H1 (cell line): Measurements from ENCODE around the gene ZC3H6. TPM values are rescaled to one million over a fixed set of nuclear protein-coding genes. Genes with fewer than 3 reads are reported as not detected.

Source experiments
- CTCF ChIA-PET: fragments of 300-600 bp; sonication (Branson Sonifier 250); formaldehyde crosslinking; loops from one replicate; lab custom pipeline; 2021; ENCODE audit not compliant: partially characterized antibody; lab: Charles Lee
- POLR2A ChIA-PET: fragments of 300-600 bp; sonication (Branson Sonifier 250); formaldehyde crosslinking; loops from one replicate; lab custom pipeline; 2021; ENCODE audit warnings: inconsistent platforms; ENCODE audit not compliant: partially characterized antibody; lab: Charles Lee
- DNase-seq, 2 experiments: peaks; one replicate each; pipeline versions ENCODE4 v3.0.0 to v3.0.0-alpha.2; 2010 to 2022; ENCODE audit warnings: low spot score in 2 of 2, low read depth in 1 of 2, mixed read lengths in 1 of 2
- FAIRE-seq: peaks from 2 replicates; lab custom pipeline; 2011; peaks lifted over from hg19 to GRCh38; lab: Jason Lieb, UNC
- H2AFZ ChIP-seq: 2 replicates; pipeline ENCODE4 v1.8.1; 2012; ENCODE audit warnings: low read length, inconsistent platforms
- H2AK5ac ChIP-seq: 2 replicates; pipeline ENCODE4 v1.6.1; 2013; ENCODE audit warnings: low read depth, low read length
- H2BK120ac ChIP-seq: replicated peaks from 2 replicates; pipeline ENCODE3; 2013; ENCODE audit warnings: low read depth, low read length, inconsistent platforms
- H2BK12ac ChIP-seq: 2 replicates; pipeline ENCODE4 v1.6.1; 2013; ENCODE audit warnings: low read depth, low read length
- H2BK15ac ChIP-seq: 2 replicates; pipeline ENCODE4 v1.6.1; 2013; ENCODE audit warnings: low read length
- H2BK20ac ChIP-seq: 2 replicates; pipeline ENCODE4 v1.6.1; 2013; ENCODE audit warnings: low read length
- H2BK5ac ChIP-seq: 2 replicates; pipeline ENCODE4 v1.6.1; 2013; ENCODE audit warnings: low read depth, low read length
- H3K14ac ChIP-seq: 2 replicates; pipeline ENCODE4 v1.6.1; 2013; ENCODE audit warnings: inconsistent platforms; ENCODE audit not compliant: insufficient read length
- H3K18ac ChIP-seq: 2 replicates; pipeline ENCODE4 v1.6.1; 2013; ENCODE audit warnings: low read length; ENCODE audit errors: extremely low read depth
- H3K23ac ChIP-seq: 2 replicates; pipeline ENCODE4 v1.6.1; 2013; ENCODE audit warnings: inconsistent platforms; ENCODE audit not compliant: insufficient read length
- H3K23me2 ChIP-seq: 2 replicates; pipeline ENCODE4 v1.6.1; 2013; ENCODE audit warnings: low read depth, low read length
- H3K27ac ChIP-seq: 2 replicates; pipeline ENCODE4 v1.6.1; 2011; ENCODE audit warnings: low read depth, low read length, inconsistent platforms
- H3K27me3 ChIP-seq, 4 experiments: replicated peaks in 1 of 4; 1 replicate in 1 of 4; 2 replicates in 3 of 4; pipeline versions ENCODE4 v1.6.1 to v1.8.1; 2011 to 2013; ENCODE audit warnings: low read length in 3 of 4, mild to moderate bottlenecking in 3 of 4, inconsistent platforms in 2 of 4, mixed read lengths in 2 of 4, moderate library complexity in 1 of 4; ENCODE audit not compliant: control insufficient read depth in 3 of 4, insufficient read depth in 3 of 4; ENCODE audit errors: extremely low read depth in 1 of 4
- H3K36me3 ChIP-seq, 4 experiments: 2 replicates each; pipeline versions ENCODE4 v1.6.1 to v1.8.1; 2011 to 2013; ENCODE audit warnings: mild to moderate bottlenecking in 4 of 4, low read length in 3 of 4, moderate library complexity in 2 of 4, control low read depth in 1 of 4, inconsistent platforms in 1 of 4; ENCODE audit not compliant: insufficient read depth in 4 of 4, control insufficient read depth in 2 of 4
- H3K4ac ChIP-seq: replicated peaks from 2 replicates; pipeline ENCODE3; 2013; ENCODE audit warnings: low read length, low read depth, mixed read lengths, inconsistent platforms; ENCODE audit not compliant: insufficient read length
- H3K4me1 ChIP-seq, 4 experiments: replicated peaks in 1 of 4; 1 replicate in 1 of 4; 2 replicates in 3 of 4; pipeline versions ENCODE4 v1.6.1 to v1.8.1; 2011 to 2013; ENCODE audit warnings: low read length in 3 of 4, inconsistent platforms in 2 of 4, mixed read lengths in 1 of 4; ENCODE audit not compliant: insufficient read depth in 4 of 4, control insufficient read depth in 3 of 4
- H3K4me2 ChIP-seq, 2 experiments: 2 replicates each; pipeline versions ENCODE4 v1.6.1 to v1.8.1; 2011 to 2013; ENCODE audit warnings: low read depth in 2 of 2, low read length in 2 of 2, control low read depth in 1 of 2, inconsistent platforms in 1 of 2, mild to moderate bottlenecking in 1 of 2; ENCODE audit not compliant: insufficient read depth in 1 of 2
- H3K4me3 ChIP-seq, 4 experiments: fragments of 200-600, 300-600 bp in 1 of 4; sonication (generic), shearing (Covaris generic), sonication (Bioruptor Twin) in 1 of 4; 2 replicates each; pipeline versions ENCODE4 v1.5.1 to v1.8.1; 2011 to 2016; ENCODE audit warnings: low read length in 4 of 4, low read depth in 3 of 4, control low read depth in 2 of 4, inconsistent platforms in 2 of 4, mild to moderate bottlenecking in 2 of 4, mixed read lengths in 1 of 4, moderate library complexity in 1 of 4; ENCODE audit not compliant: insufficient read depth in 2 of 4; ENCODE audit errors: extremely low read depth in 1 of 4
- H3K56ac ChIP-seq: replicated peaks from 2 replicates; pipeline ENCODE3; 2013; ENCODE audit warnings: low read depth, mild to moderate bottlenecking, mixed read lengths, low read length, inconsistent platforms; ENCODE audit not compliant: insufficient read length
- H3K79me1 ChIP-seq: 2 replicates; pipeline ENCODE4 v1.6.1; 2013; ENCODE audit warnings: low read depth, low read length, control low read depth
- H3K79me2 ChIP-seq, 2 experiments: 2 replicates each; pipeline versions ENCODE4 v1.6.1 to v1.8.1; 2012 to 2013; ENCODE audit warnings: low read length in 2 of 2, mild to moderate bottlenecking in 2 of 2, inconsistent platforms in 1 of 2; ENCODE audit not compliant: insufficient read depth in 2 of 2, control insufficient read depth in 1 of 2
- H3K9ac ChIP-seq, 4 experiments: replicated peaks in 1 of 4; 1 replicate in 1 of 4; 2 replicates in 3 of 4; pipeline versions ENCODE4 v1.6.1 to v1.8.1; 2011 to 2013; ENCODE audit warnings: low read depth in 3 of 4, low read length in 3 of 4, control low read depth in 2 of 4, mild to moderate bottlenecking in 2 of 4, moderate library complexity in 2 of 4, inconsistent platforms in 1 of 4; ENCODE audit errors: extremely low read depth in 1 of 4
- H3K9me3 ChIP-seq, 2 experiments: 2 replicates each; pipeline versions ENCODE4 v1.6.1 to v1.8.1; 2012 to 2013; ENCODE audit warnings: mild to moderate bottlenecking in 2 of 2, moderate library complexity in 2 of 2, control low read depth in 1 of 2, inconsistent platforms in 1 of 2, low read depth in 1 of 2, low read length in 1 of 2, mixed read lengths in 1 of 2; ENCODE audit not compliant: insufficient read depth in 2 of 2
- H4K20me1 ChIP-seq, 2 experiments: replicated peaks in 1 of 2; 2 replicates each; pipeline versions ENCODE3 to v1.8.1; 2011 to 2013; ENCODE audit warnings: inconsistent platforms in 2 of 2, low read length in 2 of 2, mild to moderate bottlenecking in 1 of 2; ENCODE audit not compliant: insufficient read depth in 2 of 2, control insufficient read depth in 1 of 2
- H4K5ac ChIP-seq: 2 replicates; pipeline ENCODE4 v1.6.1; 2013; ENCODE audit warnings: low read length, low read depth, mixed read lengths, inconsistent platforms; ENCODE audit not compliant: insufficient read length
- H4K8ac ChIP-seq: 2 replicates; pipeline ENCODE4 v1.8.0; 2013; ENCODE audit warnings: mild to moderate bottlenecking, moderate library complexity, low read length, inconsistent platforms; ENCODE audit not compliant: insufficient read depth; ENCODE audit errors: extremely low read depth
- H4K91ac ChIP-seq: replicated peaks from 2 replicates; pipeline ENCODE3; 2013; ENCODE audit warnings: low read length, mixed read lengths, inconsistent platforms; ENCODE audit not compliant: insufficient read length
- ASH2L ChIP-seq: fragments of 200-600, 300-600 bp; sonication (generic); IDR thresholded peaks from one replicate; pipeline ENCODE4 v1.7.1; 2017; ENCODE audit warnings: low read length
- CBX5 ChIP-seq: fragments of 300-800, 300-1000 bp; sonication (generic); IDR thresholded peaks from 2 replicates; pipeline ENCODE4 v1.7.1; 2016; ENCODE audit warnings: antibody characterized with exemption, low read length, low read depth
- EGR1 ChIP-seq: IDR thresholded peaks from 2 replicates; pipeline ENCODE4 v1.6.1; 2011; ENCODE audit warnings: low read depth, low read length, borderline replicate concordance
- KDM4A ChIP-seq: IDR thresholded peaks from one replicate; pipeline ENCODE4 v1.7.1; 2012; ENCODE audit warnings: low read depth, mild to moderate bottlenecking, moderate library complexity, low read length, inconsistent platforms; ENCODE audit not compliant: severe bottlenecking
- TAF1 ChIP-seq: IDR thresholded peaks from 2 replicates; pipeline ENCODE4 v1.6.1; 2011; ENCODE audit warnings: mild to moderate bottlenecking, low read depth, low read length
- WGBS, 2 experiments: shearing (Covaris generic) in 1 of 2; methylation state at CpG; one replicate each; pipeline versions ENCODE4 v1.1.6 to v1.1.7; 2013 to 2015; ENCODE audit warnings: low lambda C conversion rate in 2 of 2, mixed read lengths in 2 of 2, inconsistent platforms in 1 of 2, low coverage in 1 of 2, missing lambda C conversion rate in 1 of 2; ENCODE audit not compliant: insufficient replicate concordance in 2 of 2, insufficient coverage in 1 of 2, insufficient read length in 1 of 2; ENCODE audit errors: extremely low coverage in 1 of 2, missing lambda C conversion rate in 1 of 2; 5-methylcytosine and 5-hydroxymethylcytosine counted together
- polyA plus RNA-seq, 7 experiments: library from polyadenylated mRNA; depleted of rRNA in 3 of 7; stranded (reverse) in 5 of 7; unstranded in 2 of 7; fragments of >200 nt in 5 of 7; fragments of 200-250 nt in 2 of 7; gene quantifications; 1 replicate in 5 of 7; 2 replicates in 1 of 7; 4 replicates in 1 of 7; pipeline versions ENCODE4 v1.2.1 to v1.2.3, GENCODE V29; 2011 to 2013; ENCODE audit warnings: missing spikeins in 2 of 7, mixed read lengths in 2 of 7
- total RNA-seq: library from RNA; stranded (reverse); fragmentation: NEBNext Ultra II Directional; extraction: Animal tissue kit (Norgen Biotek cat#: 25700); gene quantifications from 2 replicates; pipeline ENCODE4 v1.2.1, GENCODE V29; 2021

Gene ZC3H6
- total and polyA plus RNA-seq, 2 of the 8 experiments (the other 6 are each of a cell fraction or from before 2014, with no cell fraction given): 1.4 to 6.9 TPM

- no peaks in the 10 kb centered on the region for H3K9me3 ChIP-seq
- no peak overlapping the region for H4K91ac ChIP-seq
- H4K20me1 ChIP-seq: no peaks in the 10 kb centered on the region
- H3K9ac ChIP-seq: no peak overlapping the region
- H2BK20ac ChIP-seq: no peak overlapping the region
- H2BK5ac ChIP-seq: no peak overlapping the region
- H3K79me1 ChIP-seq: no peaks in the 10 kb centered on the region
- H2BK15ac ChIP-seq: no peak overlapping the region
- no peak overlapping the region for H3K23ac ChIP-seq
- DNase-seq (no peak), FAIRE-seq (no peak)
- WGBS, 2 experiments: 83% methylated on average over 2 of the region's 2 CpGs; no CpG with 5 or more reads in 1 of the 2 experiments
- no peak overlapping the region for H4K8ac ChIP-seq
- H3K4me3 ChIP-seq: no peak overlapping the region
- H2BK120ac ChIP-seq: no peak overlapping the region
- H3K4ac ChIP-seq: no peak overlapping the region
- no peak overlapping the region for H3K27ac ChIP-seq
- H2AFZ ChIP-seq: no peak overlapping the region
- no peak overlapping the region for H2AK5ac ChIP-seq
- H3K23me2 ChIP-seq: no peaks in the 10 kb centered on the region
- H3K4me1 ChIP-seq: no peaks in the 10 kb centered on the region
- no peak for TF ChIP-seq ASH2L
- TF ChIP-seq CBX5: no peak
- TF ChIP-seq KDM4A: no peak
- no peak for TF ChIP-seq TAF1
- no peak for TF ChIP-seq EGR1
- H3K36me3 ChIP-seq: no peaks in the 10 kb centered on the region
- CTCF ChIA-PET: no interaction called here
- no peak overlapping the region for H3K14ac ChIP-seq
- no peaks in the 10 kb centered on the region for H3K79me2 ChIP-seq
- POLR2A ChIA-PET: no interaction called here
- H3K27me3 ChIP-seq: no peaks in the 10 kb centered on the region
- no peak overlapping the region for H3K18ac ChIP-seq
- H2BK12ac ChIP-seq: no peak overlapping the region
- no peak overlapping the region for H3K56ac ChIP-seq
- no peak overlapping the region for H4K5ac ChIP-seq
- H3K4me2 ChIP-seq: no peak overlapping the region
These were observed 21.0 kb downstream of the ZC3H6 start for GRCh38 chr2:112296407-112296806.
